Fibroblast of lung (primary cell): ENCODE results near the gene WWP2.

Experiments used
- CTCF ChIP-seq, 2 donors: IDR thresholded peaks in 1 of 2; conservative IDR thresholded peaks in 1 of 2; 1 replicate in 1 of 2; 2 replicates in 1 of 2; pipeline ENCODE4 v1.5.1; 2011 to 2012; ENCODE audit warnings: low read length in 2 of 2, control low read depth in 1 of 2, inconsistent platforms in 1 of 2, low read depth in 1 of 2, mild to moderate bottlenecking in 1 of 2
- EZH2 ChIP-seq: IDR thresholded peaks from 2 replicates; pipeline ENCODE4 v1.5.1; 2012; ENCODE audit warnings: low read length, control low read depth, mild to moderate bottlenecking; ENCODE audit errors: missing control alignments

GRCh38 chr16:69852815-69853214, 90.7 kb downstream of the WWP2 start:
- TF ChIP-seq CTCF (conservative IDR thresholded peaks at IDR 0.05 in 1 of 2, IDR thresholded peaks at IDR 0.05 in 1 of 2; ENCODE audit: low read depth in 1 of 2, low read length in 2 of 2) (no peak), EZH2 (no peak)
